ENCODE results near the gene ETFBKMT.

Gene ETFBKMT, protein sequence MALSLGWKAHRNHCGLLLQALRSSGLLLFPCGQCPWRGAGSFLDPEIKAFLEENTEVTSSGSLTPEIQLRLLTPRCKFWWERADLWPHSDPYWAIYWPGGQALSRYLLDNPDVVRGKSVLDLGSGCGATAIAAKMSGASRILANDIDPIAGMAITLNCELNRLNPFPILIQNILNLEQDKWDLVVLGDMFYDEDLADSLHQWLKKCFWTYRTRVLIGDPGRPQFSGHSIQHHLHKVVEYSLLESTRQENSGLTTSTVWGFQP

GRCh38 chr12:31659087-31659942, at the start of gene ETFBKMT:
Gene ETFBKMT, plus strand, starts transcription at chr12:31659688. Its CDS starts 2,266 bp downstream, at chr12:31661954.
- peak; percentile 83 to 85 for DNase-seq

DNA sequence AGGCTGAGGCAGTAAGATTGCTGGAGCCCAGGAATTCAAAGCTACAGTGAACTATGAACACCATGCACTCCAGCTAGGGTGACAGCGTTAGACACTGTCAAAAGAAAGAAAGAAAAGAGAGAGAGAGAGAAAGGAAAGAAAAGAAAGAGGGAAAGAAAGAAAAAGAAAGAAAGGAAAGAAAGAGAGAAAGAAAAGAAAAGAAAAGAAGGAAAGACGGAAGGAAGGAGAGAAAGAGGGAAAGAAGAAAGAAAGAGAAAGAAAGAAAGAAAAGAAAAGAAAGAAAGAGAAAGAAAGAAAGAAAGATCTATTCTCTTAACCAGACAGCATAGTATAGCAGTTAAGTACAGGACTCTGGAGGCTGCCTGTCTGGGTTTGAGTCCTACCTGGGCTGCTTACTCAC, 46.7 kb upstream of the ETFBKMT start:
- DNase-seq = no peak

DNA sequence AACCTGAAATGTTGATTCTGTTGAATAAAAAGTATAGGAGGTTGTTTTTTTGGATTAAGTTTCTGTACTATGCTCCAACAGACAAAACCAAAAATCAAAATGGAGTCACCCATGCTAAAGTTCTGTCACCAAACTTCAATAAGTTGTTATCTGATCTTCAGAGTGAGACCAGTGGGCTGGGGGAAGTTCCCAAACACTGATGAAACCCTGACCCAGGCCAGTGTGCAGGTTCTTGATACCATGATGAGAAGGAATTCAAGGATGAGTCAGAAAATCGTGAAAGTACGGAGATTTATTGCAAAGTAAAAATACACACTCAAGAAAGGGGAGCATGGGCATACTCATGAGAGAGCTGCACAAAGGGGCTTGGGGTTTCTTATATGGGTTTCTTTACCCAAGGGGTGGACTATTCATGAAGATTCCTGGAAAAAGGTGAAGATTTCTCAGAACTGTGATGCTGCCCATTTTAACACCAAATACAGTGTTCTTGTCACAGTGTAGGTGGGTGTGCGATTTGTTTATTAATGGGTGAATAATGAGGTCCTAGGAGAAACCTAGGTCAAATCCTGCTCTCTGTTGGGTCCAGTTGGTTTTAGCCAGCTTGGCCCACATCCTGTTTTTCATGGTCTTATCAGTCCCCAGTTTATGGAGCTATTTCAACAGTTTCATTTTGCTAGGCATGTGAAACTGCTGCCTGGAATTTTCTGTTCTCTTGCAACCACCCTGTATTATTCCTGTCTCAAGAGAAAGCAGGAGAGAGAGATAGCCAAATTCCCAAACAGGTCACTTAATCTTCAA, 41.1 kb upstream of the ETFBKMT start:
- DNase-seq = no peak

DNA sequence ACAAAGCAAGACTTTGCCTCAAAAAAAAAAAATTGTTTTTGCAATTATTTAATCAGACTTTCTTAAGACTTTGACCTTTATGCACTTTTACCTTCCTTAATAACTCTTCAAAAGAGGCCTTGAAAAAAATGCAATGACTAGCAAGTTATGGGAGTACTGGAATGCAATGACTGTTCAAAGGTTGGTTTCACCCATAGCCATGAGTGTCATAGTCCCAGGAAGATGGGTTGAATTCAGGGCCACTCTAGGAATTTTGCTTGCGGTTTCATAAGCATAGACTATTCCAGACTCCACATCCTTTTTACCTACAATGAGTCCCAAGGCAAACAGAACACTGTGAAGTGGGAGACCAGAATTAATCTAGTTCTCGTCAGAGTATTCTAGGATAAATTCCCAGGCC, 39.2 kb upstream of the ETFBKMT start:
- DNase-seq = no peak

GRCh38 chr12:31622038-31622437, 37.5 kb upstream of the ETFBKMT start:
- no peak for DNase-seq

- no peak for DNase-seq
Observed at GRCh38 chr12:31626270-31626995, 33.1 kb upstream of the ETFBKMT start.

- DNase-seq = no peak
Observed at GRCh38 chr12:31627456-31628054, 31.9 kb upstream of the ETFBKMT start.

DNA sequence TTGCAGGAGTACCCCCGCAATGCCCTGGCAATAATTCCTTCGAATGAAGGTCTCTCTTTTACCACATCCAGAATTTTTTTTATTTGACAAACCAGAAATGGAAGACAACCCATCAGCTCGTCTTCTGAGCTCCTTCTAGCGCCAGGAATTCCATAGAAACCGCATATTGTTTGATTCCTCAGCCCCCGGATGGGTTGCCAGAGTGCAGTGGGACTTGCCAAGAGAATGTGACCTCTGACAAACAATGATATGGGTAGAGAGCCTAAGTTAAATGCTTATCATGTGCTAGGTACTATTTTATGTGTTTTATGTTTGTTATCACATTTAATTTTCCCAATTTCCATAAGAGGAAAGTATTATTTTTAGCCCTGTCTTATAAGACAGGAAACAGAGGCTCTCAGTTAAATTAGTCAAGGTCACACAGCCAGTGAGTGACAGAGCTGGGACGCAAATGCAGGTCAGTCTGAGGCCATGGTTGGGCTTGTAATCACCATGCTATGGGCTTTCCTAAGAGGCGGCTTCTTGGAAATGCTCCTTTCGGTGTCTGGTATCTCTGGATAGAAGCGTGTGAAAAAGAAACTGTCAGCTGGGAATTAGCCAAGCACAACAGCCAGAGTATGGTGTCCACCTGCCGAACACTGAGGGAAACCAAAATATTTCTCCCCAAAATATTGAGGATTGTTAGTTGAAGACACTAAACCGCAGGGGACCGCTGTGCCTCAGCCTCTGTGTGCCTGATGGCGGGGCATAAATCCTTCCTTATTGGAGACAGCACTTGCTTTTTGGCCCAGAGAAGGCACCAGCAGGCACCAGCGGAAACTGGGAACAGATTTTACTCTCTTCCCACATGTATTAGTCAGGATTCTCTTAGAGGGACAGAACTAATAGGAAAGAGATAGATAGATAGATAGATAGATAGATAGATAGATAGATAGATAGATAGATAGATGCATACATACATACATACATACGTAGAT, 29.4 kb upstream of the ETFBKMT start:
- no peak for DNase-seq

DNA sequence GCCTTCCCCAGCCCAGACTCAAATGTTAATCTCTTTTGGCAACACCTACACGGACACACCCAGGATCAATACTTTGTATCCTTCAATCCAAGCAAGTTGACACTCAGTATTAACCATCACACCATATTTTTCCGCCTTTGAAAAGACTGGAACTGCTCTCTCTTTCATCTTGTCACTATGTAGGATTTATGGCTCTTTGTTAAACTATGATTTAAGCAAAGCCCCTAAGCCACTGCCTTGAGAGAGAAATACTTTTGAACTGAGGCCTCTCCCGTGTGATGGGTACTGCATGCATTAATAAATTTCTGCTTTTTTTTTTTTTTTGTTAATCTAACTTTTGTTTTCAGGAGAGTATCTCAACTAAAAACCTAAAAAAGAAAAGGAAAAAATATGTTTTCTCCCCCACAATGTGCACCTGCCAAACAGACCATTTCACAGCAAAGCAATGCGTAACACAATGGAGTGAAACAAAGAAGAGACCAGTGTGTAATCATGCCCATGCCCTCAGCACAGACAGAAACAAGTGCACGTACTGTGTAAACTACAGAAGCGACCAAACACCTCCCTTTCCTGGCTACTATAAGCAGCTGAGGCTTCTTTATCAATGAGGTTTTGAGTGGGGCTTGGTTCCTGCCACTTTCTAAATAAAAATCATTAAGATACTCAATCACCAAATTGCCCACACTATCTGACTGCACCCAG, 28.3 kb upstream of the ETFBKMT start:
- DNase-seq = no peak

- no peak for DNase-seq
Observed at GRCh38 chr12:31631809-31632208, 27.7 kb upstream of the ETFBKMT start.

DNA sequence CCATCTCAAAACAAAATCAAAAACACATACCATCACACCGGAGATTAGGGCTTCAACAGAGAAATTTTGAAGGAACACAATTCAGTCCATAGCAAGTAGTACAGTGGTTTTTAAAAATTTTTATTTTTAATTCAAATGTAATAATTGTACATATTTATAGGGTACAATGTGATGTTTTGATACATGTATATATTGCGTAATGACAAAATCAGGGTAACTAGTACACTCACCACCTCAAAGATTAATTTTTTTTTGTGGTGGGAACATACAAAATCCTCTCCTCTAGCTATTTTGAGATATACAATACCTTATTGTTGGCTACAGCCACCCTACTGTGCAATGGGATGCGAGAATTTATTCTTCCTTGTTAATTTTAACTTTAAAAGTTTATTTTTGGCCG, 26.0 kb upstream of the ETFBKMT start:
- DNase-seq = no peak

DNA sequence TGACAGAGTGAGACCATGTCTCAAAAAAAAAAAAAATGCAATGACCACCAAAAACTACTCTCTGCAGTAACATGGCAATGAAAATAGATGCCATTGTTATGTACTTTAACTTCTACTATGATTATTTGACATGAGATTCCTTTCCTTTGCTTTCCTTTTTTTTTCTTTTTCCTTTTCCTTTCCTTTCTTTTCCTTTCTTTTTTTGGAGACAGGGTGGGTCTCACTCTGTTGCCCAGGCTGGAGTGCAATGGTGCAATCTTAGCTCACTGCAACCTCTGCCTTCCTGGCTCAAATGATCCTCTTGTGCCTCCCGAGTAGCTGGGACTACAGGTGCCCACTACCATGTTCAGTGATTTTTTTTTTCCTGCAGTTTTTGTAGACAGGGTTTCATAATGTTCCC, 24.9 kb upstream of the ETFBKMT start:
- DNase-seq = no peak

- DNase-seq = no peak
Observed at GRCh38 chr12:31641509-31642090, 17.9 kb upstream of the ETFBKMT start.

DNA sequence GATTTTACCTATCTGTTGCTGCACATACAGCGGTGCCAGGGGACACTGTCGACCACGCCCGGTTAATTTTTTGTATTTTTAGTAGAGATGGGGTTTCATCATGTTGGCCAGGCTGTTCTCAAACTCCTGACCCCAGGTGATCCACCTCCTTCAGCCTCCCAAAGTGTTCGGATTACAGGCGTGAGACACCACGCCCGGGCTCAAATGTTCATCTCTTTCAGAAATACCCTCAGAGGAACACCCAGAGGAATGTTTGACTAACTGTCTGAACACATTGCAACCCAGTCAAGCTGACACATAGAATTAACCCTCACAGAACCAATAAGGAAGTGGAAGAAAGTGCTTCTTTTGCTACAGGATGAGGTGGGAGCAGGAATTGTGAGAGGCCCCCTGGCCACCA, 15.0 kb upstream of the ETFBKMT start:
- DNase-seq = no peak

DNA sequence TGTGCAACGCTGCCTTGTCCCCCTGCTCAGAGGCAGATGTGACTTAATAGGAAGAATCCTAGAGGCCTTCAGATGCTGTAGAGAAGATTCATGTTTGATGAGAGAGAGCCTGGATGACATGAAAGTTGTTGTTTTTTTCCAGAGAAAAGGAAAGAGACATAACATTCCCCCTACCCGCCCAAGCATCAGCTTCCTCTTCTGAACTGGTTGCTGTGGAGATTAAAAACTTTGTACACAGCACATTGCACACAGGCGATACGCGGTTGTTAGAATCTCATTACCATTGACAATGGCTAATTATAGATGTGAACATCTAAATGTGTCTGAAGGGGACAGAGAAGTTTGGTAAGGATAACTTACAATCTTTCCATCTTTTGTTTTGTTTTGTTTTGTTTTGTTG, 13.6 kb upstream of the ETFBKMT start:
- DNase-seq = no peak

GRCh38 chr12:31647086-31647491, 12.4 kb upstream of the ETFBKMT start:
- DNase-seq = no peak

DNA sequence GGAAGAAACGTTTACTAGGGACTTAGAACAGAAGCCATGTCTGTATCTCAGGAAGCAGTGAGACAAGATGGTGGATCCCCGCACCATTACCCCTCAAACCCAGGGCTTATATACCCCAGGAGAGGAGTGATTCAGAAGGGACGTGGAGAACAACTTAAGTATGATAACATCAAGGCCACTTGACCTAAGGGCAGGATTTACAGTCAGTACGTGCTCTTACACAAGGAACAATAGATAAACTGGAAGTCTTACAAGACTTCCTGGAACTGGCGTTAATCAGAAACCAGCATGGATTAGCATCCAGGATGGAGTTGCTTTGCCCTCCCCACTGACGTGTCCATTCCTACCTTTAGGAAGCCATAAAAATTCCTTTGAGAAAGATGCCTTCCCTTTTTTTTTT, 8.6 kb upstream of the ETFBKMT start:
- DNase-seq = no peak

- DNase-seq = no peak
Observed at GRCh38 chr12:31651893-31652521, 7.5 kb upstream of the ETFBKMT start.

- DNase-seq = no peak
Observed at GRCh38 chr12:31655208-31655607, 4.3 kb upstream of the ETFBKMT start.

- no peak for DNase-seq
Observed at GRCh38 chr12:31655792-31656191, 3.7 kb upstream of the ETFBKMT start.
